Right renal pelvis (tissue), 4 donors: Measurements from ENCODE around the gene KRTAP9-6. TPM values are rescaled to one million over a fixed set of nuclear protein-coding genes. Genes with fewer than 3 reads are reported as not detected.

Experiments
- DNase-seq, 4 donors: peaks; one replicate each; pipeline ENCODE4 v3.0.0-alpha.2; 2013; ENCODE audit warnings: low read depth in 4 of 4, low spot score in 3 of 4, missing footprints in 1 of 4
- polyA plus RNA-seq, 4 donors: library from polyadenylated mRNA; unstranded; fragments of 120-200 nt; gene quantifications; one replicate each; pipeline ENCODE4 v1.2.1, GENCODE V29; 2013; ENCODE audit not compliant: insufficient read length in 4 of 4

KRTAP9-6 gene
- polyA plus RNA-seq, 4 donors, result 0.05 TPM; not detected in 3

DNA sequence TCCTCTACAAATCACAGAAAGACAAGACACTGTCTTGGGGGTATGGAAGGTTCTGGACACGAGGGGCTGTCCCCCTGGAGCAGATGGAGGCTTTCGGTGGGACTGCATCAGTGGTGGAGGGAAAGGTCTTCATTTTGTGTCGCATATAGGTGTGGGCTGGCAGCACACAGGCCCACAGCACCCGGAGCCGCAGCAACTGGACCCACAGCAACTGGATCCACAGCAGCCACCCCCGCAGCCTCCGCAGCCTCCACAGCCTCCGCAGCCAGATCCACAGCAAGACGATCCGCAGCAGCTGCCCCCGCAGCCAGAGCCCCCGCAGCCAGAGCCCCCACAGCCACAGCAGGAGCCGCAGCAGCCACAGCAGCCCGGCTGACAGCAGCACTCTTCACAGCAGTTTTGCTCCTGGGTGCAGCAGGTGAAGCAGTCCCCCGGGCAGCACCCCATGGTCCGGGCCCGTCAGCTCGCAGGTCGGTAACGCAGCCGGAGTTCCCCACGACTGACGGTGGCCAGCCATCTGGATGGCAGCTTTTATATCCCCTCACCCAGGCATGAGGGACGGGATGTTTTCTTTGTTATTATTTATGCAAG is 50.1 kb downstream of the KRTAP9-6 start, which contains the start of gene KRTAP17-1:
TSS of gene KRTAP17-1 (minus strand) at position 507 of the 591 bp plus-strand sequence. CDS start at position 447, 60 bp downstream.
- no peak for DNase-seq

Other genes with a start within 250 kb of the KRTAP9-6 start
- gene KRTAP1-5, start 238.2 kb upstream of the KRTAP9-6 start, polyA plus RNA-seq, result not detected
- not detected for gene KRTAP1-4, start 235.2 kb upstream of the KRTAP9-6 start, polyA plus RNA-seq
- gene KRTAP1-3, start 230.5 kb upstream of the KRTAP9-6 start, polyA plus RNA-seq, result not detected
- not detected for gene KRTAP1-1, start 223.9 kb upstream of the KRTAP9-6 start, polyA plus RNA-seq
- gene KRTAP2-1, start 218.1 kb upstream of the KRTAP9-6 start, polyA plus RNA-seq, result not detected
- gene KRTAP2-2, start 210.1 kb upstream of the KRTAP9-6 start, polyA plus RNA-seq, result not detected
- gene KRTAP2-3, start 205.3 kb upstream of the KRTAP9-6 start, polyA plus RNA-seq, result not detected
- not detected for gene KRTAP2-4, start 199.5 kb upstream of the KRTAP9-6 start, polyA plus RNA-seq
- gene KRTAP4-7, start 181.2 kb upstream of the KRTAP9-6 start, polyA plus RNA-seq, result not detected
- not detected for gene KRTAP4-8, start 167.2 kb upstream of the KRTAP9-6 start, polyA plus RNA-seq
- gene KRTAP4-16, start 163.2 kb upstream of the KRTAP9-6 start, polyA plus RNA-seq, result not detected
- not detected for gene KRTAP4-9, start 160.0 kb upstream of the KRTAP9-6 start, polyA plus RNA-seq
- not detected for gene KRTAP4-11, start 147.0 kb upstream of the KRTAP9-6 start, polyA plus RNA-seq
- not detected for gene KRTAP4-12, start 141.2 kb upstream of the KRTAP9-6 start, polyA plus RNA-seq
- gene KRTAP4-6, start 124.8 kb upstream of the KRTAP9-6 start, polyA plus RNA-seq, result not detected
- not detected for gene KRTAP4-5, start 115.6 kb upstream of the KRTAP9-6 start, polyA plus RNA-seq
- not detected for gene KRTAP4-4, start 104.6 kb upstream of the KRTAP9-6 start, polyA plus RNA-seq
- not detected for gene KRTAP4-3, start 97.2 kb upstream of the KRTAP9-6 start, polyA plus RNA-seq
- not detected for gene KRTAP4-2, start 87.2 kb upstream of the KRTAP9-6 start, polyA plus RNA-seq
- gene KRTAP4-1, start 80.5 kb upstream of the KRTAP9-6 start, polyA plus RNA-seq, result not detected
- not detected for gene KRTAP9-1, start 75.5 kb upstream of the KRTAP9-6 start, polyA plus RNA-seq
- not detected for gene KRTAP9-2, start 38.7 kb upstream of the KRTAP9-6 start, polyA plus RNA-seq
- not detected for gene KRTAP9-3, start 32.9 kb upstream of the KRTAP9-6 start, polyA plus RNA-seq
- not detected for gene KRTAP9-8, start 27.4 kb upstream of the KRTAP9-6 start, polyA plus RNA-seq
- gene KRTAP9-4, start 15.7 kb upstream of the KRTAP9-6 start, polyA plus RNA-seq, result not detected
- gene KRTAP9-9, start 10.0 kb upstream of the KRTAP9-6 start, polyA plus RNA-seq, result not detected
- not detected for gene KRTAP9-7, start 10.3 kb downstream of the KRTAP9-6 start, polyA plus RNA-seq
- not detected for gene KRTAP29-1, start 37.5 kb downstream of the KRTAP9-6 start, polyA plus RNA-seq
- gene KRTAP16-1, start 43.9 kb downstream of the KRTAP9-6 start, polyA plus RNA-seq, result not detected
- gene KRTAP17-1, start 50.3 kb downstream of the KRTAP9-6 start, polyA plus RNA-seq, result not detected
- not detected for gene KRT33A, start 85.5 kb downstream of the KRTAP9-6 start, polyA plus RNA-seq
- gene KRT33B, start 104.4 kb downstream of the KRTAP9-6 start, polyA plus RNA-seq, result under 1 TPM in 1 of 4 donors, not detected in 3; 0.03 TPM
- gene KRT34, start 116.9 kb downstream of the KRTAP9-6 start, polyA plus RNA-seq, result not detected
- not detected for gene KRT31, start 132.2 kb downstream of the KRTAP9-6 start, polyA plus RNA-seq
- gene KRT37, start 159.2 kb downstream of the KRTAP9-6 start, polyA plus RNA-seq, result not detected
- not detected for gene KRT38, start 175.6 kb downstream of the KRTAP9-6 start, polyA plus RNA-seq
- not detected for gene KRT32, start 202.0 kb downstream of the KRTAP9-6 start, polyA plus RNA-seq
- gene KRT35, start 215.8 kb downstream of the KRTAP9-6 start, polyA plus RNA-seq, result under 1 TPM in 1 of 4 donors, not detected in 3; 0.06 TPM
- not detected for gene KRT36, start 224.5 kb downstream of the KRTAP9-6 start, polyA plus RNA-seq
- gene KRT13, start 240.2 kb downstream of the KRTAP9-6 start, polyA plus RNA-seq, result 1 to 10 TPM in 2 of 4 donors, under 1 TPM in 2; 0.21 to 6.2 (median 1.2) TPM